ENCODE results near the gene TBC1D5.

GRCh38 chr3:17585394-17586325 lies 156.8 kb downstream of the TBC1D5 start:
- TF ChIP-seq POLR2AphosphoS5 (IDR thresholded peaks at IDR 0.05; ENCODE audit: low read depth, low read length) (no peak), TAF1 (IDR thresholded peaks at IDR 0.05; ENCODE audit: borderline replicate concordance, insufficient read depth, low read length) (no peak), FOXP2 (optimal IDR thresholded peaks at IDR 0.05; ENCODE audit: borderline replicate concordance, extremely low read depth, extremely low read length, insufficient read depth) (no peak), SIN3A (IDR thresholded peaks at IDR 0.05; ENCODE audit: borderline replicate concordance, insufficient read depth, low read length) (no peak)

Measured in PFSK-1 (cell line).